Lower leg skin (tissue), 4 donors: ENCODE data around the gene CTAGE9. TPM values are rescaled to one million over a fixed set of nuclear protein-coding genes. Genes with fewer than 3 reads are reported as not detected.

Source experiments
- DNase-seq, 2 donors: peaks; one replicate each; pipeline ENCODE4 v3.0.0-alpha.2; 2019; ENCODE audit warnings: low spot score in 2 of 2
- H3K4me3 ChIP-seq: fragments of 200-600 bp; sonication (generic); 2 replicates; pipeline ENCODE4 v1.5.1; 2017; ENCODE audit warnings: mild to moderate bottlenecking, low read depth; ENCODE audit not compliant: poor library complexity, severe bottlenecking
- CTCF ChIP-seq, 3 donors: fragments of 450-650 bp; IDR thresholded peaks; one replicate each; pipeline ENCODE4 v1.5.1; 2016; ENCODE audit warnings: antibody characterized with exemption in 3 of 3, mild to moderate bottlenecking in 3 of 3, moderate library complexity in 2 of 3
- POLR2A ChIP-seq, 2 donors: fragments of 450-650 bp; IDR thresholded peaks; one replicate each; pipeline ENCODE4 v1.6.1; 2016 to 2017; ENCODE audit warnings: antibody characterized with exemption in 2 of 2, mild to moderate bottlenecking in 1 of 2, moderate library complexity in 1 of 2
- WGBS, 2 donors: methylation state at CpG; one replicate each; pipeline ENCODE4 v1.1.5; 2018; 5-methylcytosine and 5-hydroxymethylcytosine counted together
- intact Hi-C: fragments of 100-400 bp; cut with DNase I; formaldehyde crosslinking; loops from one replicate; pipeline ENCODE4 v1.15.0; 2023; ENCODE audit warnings: low total_unique reads
- total RNA-seq, 4 donors: library from RNA; depleted of rRNA; stranded (reverse); fragments of >200 nt; gene quantifications; one replicate each; pipeline ENCODE4 v1.1.0, GENCODE V29; 2016

The CTAGE9 gene
- total RNA-seq, 4 donors from 2014 or later: not detected

GRCh38 chr6:131749023-131749422 is 38.2 kb upstream of the CTAGE9 start:
- DNase-seq: no peak
- H3K4me3 ChIP-seq: no peak overlapping the region
- 90 to 94% methylated on average over 7 of the region's 7 CpGs for WGBS, 2 donors
- TF ChIP-seq CTCF (IDR thresholded peaks at IDR 0.05) (no peak), POLR2A (IDR thresholded peaks at IDR 0.05) (no peak)
- intact Hi-C loops: no loop called here

DNA sequence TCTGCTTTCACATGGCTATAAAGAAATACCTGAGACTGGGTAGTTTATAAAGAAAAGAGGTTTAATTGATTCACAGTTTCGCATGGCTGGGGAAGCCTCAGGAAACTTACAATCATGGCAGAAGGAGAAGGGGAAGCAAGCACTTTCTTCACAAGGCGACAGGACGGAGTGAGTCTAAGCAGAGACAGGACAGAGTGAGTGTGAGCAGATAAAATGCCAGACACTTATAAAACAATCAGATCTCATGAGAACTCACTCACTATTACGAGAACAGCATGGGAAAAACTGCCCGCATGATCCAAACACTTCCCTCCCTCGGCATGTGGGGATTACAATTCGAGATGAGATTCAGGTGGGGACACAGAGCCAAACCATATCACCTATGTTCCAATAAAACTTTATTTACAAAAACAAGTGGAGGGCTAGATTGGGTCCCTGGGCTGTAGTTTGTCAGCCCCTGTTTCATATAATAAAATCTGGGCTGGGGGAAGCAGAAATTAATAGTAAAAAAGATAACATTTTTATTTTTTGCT is 37.1 kb upstream of the CTAGE9 start:
- 83 to 87% methylated on average over 7 of the region's 7 CpGs for WGBS, 2 donors
- no peak overlapping the region for H3K4me3 ChIP-seq
- intact Hi-C loops: no loop called here
- TF ChIP-seq CTCF (IDR thresholded peaks at IDR 0.05): no peak
- no peak for TF ChIP-seq POLR2A (IDR thresholded peaks at IDR 0.05)
- no peak for DNase-seq

DNA sequence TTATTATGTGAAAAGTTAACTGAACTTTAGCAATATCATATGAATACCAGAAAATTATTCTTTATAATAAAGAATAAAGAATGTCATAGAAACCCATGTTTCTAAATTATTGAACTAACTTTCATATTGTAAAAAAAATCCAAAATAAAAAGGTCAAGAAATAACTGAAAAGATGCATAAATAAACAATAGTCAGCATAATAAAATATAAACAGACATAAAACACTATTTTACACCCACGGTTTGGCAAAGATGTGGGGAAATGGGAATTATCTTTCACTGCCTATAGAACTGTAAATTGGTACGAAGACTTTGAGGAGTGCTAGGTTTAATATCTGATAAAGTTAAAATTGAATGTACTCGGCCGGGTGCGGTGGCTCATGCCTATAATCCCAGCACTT is 34.7 kb upstream of the CTAGE9 start:
- no peak for DNase-seq
- 89 to 94% methylated on average over 5 of the region's 5 CpGs for WGBS, 2 donors
- intact Hi-C loops: no loop called here
- TF ChIP-seq POLR2A (IDR thresholded peaks at IDR 0.05) (no peak), CTCF (IDR thresholded peaks at IDR 0.05) (no peak)
- no peak overlapping the region for H3K4me3 ChIP-seq

GRCh38 chr6:131744432-131745287 is 33.8 kb upstream of the CTAGE9 start:
- WGBS, 2 donors: 68 to 73% methylated on average over 6 of the region's 6 CpGs
- no peak for TF ChIP-seq POLR2A (IDR thresholded peaks at IDR 0.05)
- TF ChIP-seq CTCF (IDR thresholded peaks at IDR 0.05): no peak
- intact Hi-C loops: no loop called here

GRCh38 chr6:131741688-131742393 is 31.0 kb upstream of the CTAGE9 start:
- TF ChIP-seq CTCF (IDR thresholded peaks at IDR 0.05) (no peak), POLR2A (IDR thresholded peaks at IDR 0.05) (no peak)
- DNase-seq: no peak
- no peak overlapping the region for H3K4me3 ChIP-seq
- 71 to 73% methylated on average over 3 of the region's 3 CpGs for WGBS, 2 donors
- intact Hi-C loops: no loop called here

More at GRCh38 chr6:131744432-131745287, 33.8 kb upstream of the CTAGE9 start:
- H3K4me3 ChIP-seq: no peak overlapping the region
- no peak for DNase-seq
